AG04450 (cell line): Measurements from ENCODE around the gene DDX3X. TPM values are rescaled to one million over a fixed set of nuclear protein-coding genes. Genes with fewer than 3 reads are reported as not detected.

Experiments used
- CTCF ChIA-PET: fragments of 300-600, 350-600 bp; formaldehyde crosslinking; extraction: SDS; loops from one replicate; lab custom pipeline; 2022; ENCODE audit warnings: antibody characterized with exemption, inconsistent platforms; lab: Charles Lee
- POLR2A ChIA-PET: fragments of 350-600 bp; formaldehyde crosslinking; extraction: SDS; loops from one replicate; lab custom pipeline; 2021; ENCODE audit warnings: antibody characterized with exemption, inconsistent platforms; lab: Yijun Ruan, JAX
- DNase-seq: peaks from one replicate; pipeline ENCODE4 v3.0.0-alpha.2; 2011; ENCODE audit warnings: low read depth, low spot score
- H3K27ac ChIP-seq: one replicate; pipeline ENCODE4 v1.5.1; 2012; ENCODE audit warnings: low read depth, low read length, control low read depth
- H3K27me3 ChIP-seq: one replicate; pipeline ENCODE4 v1.6.0; 2012; ENCODE audit warnings: low read length; ENCODE audit not compliant: control insufficient read depth, insufficient read depth
- H3K4me3 ChIP-seq: 2 replicates; pipeline ENCODE4 v1.5.1; 2011; ENCODE audit warnings: mild to moderate bottlenecking, low read depth, low read length, control low read depth
- H3K9me3 ChIP-seq: 2 replicates; pipeline ENCODE4 v1.5.1; 2012; ENCODE audit warnings: low read length; ENCODE audit not compliant: control insufficient read depth, insufficient read depth
- polyA plus RNA-seq: library from polyadenylated mRNA; depleted of rRNA; stranded (reverse); fragments of >200 nt; gene quantifications from 2 replicates; pipeline ENCODE4 v1.2.3, GENCODE V29; 2011
- TF ChIP-seq, protein P1 (sequence below): IDR thresholded peaks from 2 replicates; pipeline ENCODE4 v1.5.1; 2011; ENCODE audit warnings: low read depth, low read length, control low read depth, inconsistent platforms

DDX3X gene
- polyA plus RNA-seq, 1 experiment, result 110 TPM

DNA sequence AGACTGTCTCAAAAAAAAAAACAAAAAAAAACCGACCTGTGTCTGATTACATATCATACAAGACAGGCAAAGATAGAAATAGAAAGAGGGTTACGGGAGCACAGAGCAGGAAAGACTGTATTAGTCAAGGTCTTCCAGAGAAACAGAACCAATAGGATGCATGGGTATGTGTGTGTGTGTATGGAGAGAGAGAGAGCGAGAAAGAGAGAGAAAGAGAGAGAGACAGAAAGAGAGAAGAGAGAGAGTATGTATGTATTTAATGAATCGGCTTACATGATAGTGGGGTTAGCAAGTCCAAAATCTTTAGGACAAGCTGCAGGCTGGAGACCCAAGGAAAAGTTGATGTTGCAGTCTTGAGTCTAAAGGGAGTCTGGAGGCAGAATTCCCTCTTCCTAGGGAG is 7.5 kb upstream of the DDX3X start:
- ChIA-PET POLR2A (interaction anchor here (0.6 kb wide), 1 partner anchor 25 kb away, joined by 3 read pairs; no protein-coding TSS in a partner anchor), CTCF (no interaction called here)
- no peaks in the 10 kb centered on the region for H3K27me3 ChIP-seq
- no peak overlapping the region for H3K4me3 ChIP-seq
- TF ChIP-seq, protein P1, sequence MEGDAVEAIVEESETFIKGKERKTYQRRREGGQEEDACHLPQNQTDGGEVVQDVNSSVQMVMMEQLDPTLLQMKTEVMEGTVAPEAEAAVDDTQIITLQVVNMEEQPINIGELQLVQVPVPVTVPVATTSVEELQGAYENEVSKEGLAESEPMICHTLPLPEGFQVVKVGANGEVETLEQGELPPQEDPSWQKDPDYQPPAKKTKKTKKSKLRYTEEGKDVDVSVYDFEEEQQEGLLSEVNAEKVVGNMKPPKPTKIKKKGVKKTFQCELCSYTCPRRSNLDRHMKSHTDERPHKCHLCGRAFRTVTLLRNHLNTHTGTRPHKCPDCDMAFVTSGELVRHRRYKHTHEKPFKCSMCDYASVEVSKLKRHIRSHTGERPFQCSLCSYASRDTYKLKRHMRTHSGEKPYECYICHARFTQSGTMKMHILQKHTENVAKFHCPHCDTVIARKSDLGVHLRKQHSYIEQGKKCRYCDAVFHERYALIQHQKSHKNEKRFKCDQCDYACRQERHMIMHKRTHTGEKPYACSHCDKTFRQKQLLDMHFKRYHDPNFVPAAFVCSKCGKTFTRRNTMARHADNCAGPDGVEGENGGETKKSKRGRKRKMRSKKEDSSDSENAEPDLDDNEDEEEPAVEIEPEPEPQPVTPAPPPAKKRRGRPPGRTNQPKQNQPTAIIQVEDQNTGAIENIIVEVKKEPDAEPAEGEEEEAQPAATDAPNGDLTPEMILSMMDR, result no peak
- H3K27ac ChIP-seq, result no peak overlapping the region
- no peaks in the 10 kb centered on the region for H3K9me3 ChIP-seq
- no peak for DNase-seq

DNA sequence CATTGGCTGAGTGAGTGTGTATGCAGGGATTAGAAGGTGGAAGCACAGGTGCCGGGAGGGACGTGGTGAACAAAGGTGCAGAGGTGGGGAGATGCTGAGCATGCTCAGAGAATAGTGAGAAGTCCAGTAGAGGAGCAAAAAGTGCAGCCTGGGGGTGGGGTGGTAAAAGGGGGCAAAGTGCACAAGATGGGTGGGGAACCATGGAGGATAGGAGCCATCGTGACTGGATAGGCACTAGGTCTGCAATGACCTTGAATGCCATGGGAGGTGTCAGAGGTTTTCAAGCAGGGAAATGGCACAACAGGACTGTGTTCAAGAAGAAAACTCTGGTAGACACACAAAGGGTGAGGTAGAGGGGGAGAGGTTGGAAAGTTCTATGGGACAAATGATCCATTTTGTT is 6.6 kb upstream of the DDX3X start:
- Histone ChIP-seq H3K4me3 (no peak overlapping the region), H3K27ac (no peak overlapping the region), H3K9me3 (no peaks in the 10 kb centered on the region), H3K27me3 (no peaks in the 10 kb centered on the region)
- DNase-seq, result no peak
- TF ChIP-seq, protein P1, result no peak
- POLR2A ChIA-PET, result no interaction called here
- CTCF ChIA-PET, result no interaction called here

DNA sequence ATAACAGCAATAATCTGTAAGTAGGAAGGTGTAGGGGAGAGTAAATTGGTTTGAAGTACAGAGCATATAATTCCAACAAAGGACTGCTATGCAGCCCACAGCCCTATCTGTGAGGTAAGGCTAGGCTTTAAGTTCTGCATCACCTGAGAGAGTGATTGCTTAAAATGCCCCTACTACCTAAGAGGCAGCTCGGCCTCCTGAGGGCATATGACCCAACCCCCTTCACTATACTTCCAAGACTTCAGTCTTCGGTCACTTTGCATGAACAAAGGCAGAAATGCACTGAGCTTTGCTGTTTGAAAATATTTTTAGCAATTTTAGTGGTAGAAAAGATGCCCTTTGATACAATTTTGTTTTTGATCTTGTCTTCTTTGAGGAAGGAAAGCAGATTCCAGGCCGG is 4.9 kb upstream of the DDX3X start:
- ChIA-PET POLR2A (no interaction called here), CTCF (interaction anchor here (1.2 kb wide), 1 partner anchor 149 kb away, joined by 3 read pairs; no protein-coding TSS in a partner anchor)
- Histone ChIP-seq H3K27ac (no peak overlapping the region), H3K4me3 (no peak overlapping the region), H3K9me3 (no peaks in the 10 kb centered on the region), H3K27me3 (no peaks in the 10 kb centered on the region)
- no peak for DNase-seq
- TF ChIP-seq, protein P1, result no peak

DNA sequence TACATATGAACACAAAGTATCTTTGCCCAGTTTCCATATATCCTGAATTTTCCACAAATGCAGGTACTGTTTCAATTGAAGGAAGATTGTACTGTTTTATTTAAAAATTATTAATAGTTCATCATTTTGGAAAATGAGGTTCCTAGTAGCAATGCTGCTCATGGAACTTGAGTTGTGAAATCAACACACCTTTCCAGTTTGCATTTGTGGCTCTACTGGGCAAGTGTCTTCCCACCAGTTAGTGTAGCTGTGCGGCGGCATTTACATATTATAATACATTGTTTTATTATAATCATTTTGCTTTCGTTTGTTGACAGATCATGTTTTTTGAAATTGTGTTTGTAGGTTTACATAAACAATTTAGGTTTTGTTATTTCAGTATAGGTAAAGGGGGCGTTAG is 2.0 kb upstream of the DDX3X start:
- Histone ChIP-seq H3K27me3 (no peaks in the 10 kb centered on the region), H3K4me3 (no peak overlapping the region), H3K9me3 (no peaks in the 10 kb centered on the region; the same call in 1 of the 2 replicates), H3K27ac (no peak overlapping the region)
- TF ChIP-seq, protein P1, result no peak
- CTCF ChIA-PET, result no interaction called here
- no peak for DNase-seq
- POLR2A ChIA-PET, result no interaction called here

DNA sequence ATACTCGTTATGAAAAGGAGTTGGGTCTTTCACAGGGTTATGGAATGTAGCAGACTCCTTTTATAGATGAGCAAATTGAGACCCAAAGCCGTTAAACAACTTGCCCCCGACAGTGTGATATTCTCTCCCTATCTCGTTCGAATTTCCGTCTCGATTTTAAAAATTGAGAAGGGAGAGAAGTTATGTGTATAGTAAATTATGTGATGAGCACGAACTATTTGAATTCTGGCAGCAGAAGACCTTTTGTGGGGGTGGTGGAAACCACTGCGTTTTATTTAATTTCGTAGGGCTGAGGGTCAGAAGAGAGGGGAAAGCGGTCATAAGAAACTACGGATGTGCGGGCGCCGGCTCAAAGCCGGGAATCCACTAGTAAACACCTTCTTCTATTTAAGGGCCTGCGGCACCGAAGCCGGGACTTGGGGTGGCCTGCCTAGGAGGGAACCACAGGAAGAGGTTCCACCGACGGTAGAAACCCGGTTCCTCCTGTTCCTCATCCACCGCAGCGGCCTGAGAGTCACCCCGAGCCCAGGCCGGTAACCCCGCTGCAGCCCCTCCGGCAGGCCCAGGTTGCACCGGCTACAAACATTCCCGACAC is 1.5 kb upstream of the DDX3X start:
- DNase-seq, result no peak
- POLR2A ChIA-PET, result no interaction called here
- CTCF ChIA-PET, result no interaction called here

More for the DNA sequence above, 1.5 kb upstream of the DDX3X start:
- H3K4me3 ChIP-seq, result peak overlapping the region; percentile 87
- TF ChIP-seq, protein P1, result no peak
- no peaks in the 10 kb centered on the region for H3K27me3 ChIP-seq
- no peaks in the 10 kb centered on the region; the same call in 1 of the 2 replicates for H3K9me3 ChIP-seq
- peak overlapping the region; percentile 98 for H3K27ac ChIP-seq
